ENCODE measurements around the gene TP53AIP1.
A peak's percentile ranks its signal among the peaks of the same experiment; 100 is the strongest.

Gene TP53AIP1

GRCh38 chr11:128940156-128940555, 2.5 kb downstream of the TP53AIP1 start:
- Histone ChIP-seq H3K27me3 (ENCODE audit: insufficient read depth, low read length) (no peaks in the 10 kb centered on the region), H3K36me3 (ENCODE audit: insufficient read depth, low read length) (no peaks in the 10 kb centered on the region), H3K4me3 (ENCODE audit: low read length) (no peak overlapping the region), H3K4me1 (ENCODE audit: insufficient read depth, low read length) (peaks cover 16% of the 10 kb centered on the region), H2AFZ (ENCODE audit: low read depth, low read length) (no peak overlapping the region), H3K9me3 (ENCODE audit: low read length) (no peaks in the 10 kb centered on the region)

DNA sequence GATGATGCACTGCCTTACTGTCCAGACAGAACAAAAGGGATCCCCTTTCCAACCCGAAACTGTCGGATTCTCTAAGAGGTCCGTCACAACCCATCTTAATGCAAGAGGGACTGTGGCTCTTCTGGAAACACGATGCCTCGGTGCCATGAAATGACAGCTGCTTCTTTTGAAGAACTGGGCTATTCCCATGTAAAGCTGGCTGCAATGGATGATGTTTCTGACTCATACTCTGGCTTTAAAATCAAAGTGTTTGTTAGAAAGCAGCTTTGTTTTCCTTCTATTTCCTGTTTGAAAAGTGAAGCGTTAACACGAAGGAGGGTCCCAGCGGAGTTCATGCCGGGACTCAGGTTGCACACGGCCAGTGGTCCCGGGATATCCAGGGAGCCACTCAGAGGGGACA, 3.1 kb downstream of the TP53AIP1 start:
- Histone ChIP-seq H3K9me3 (ENCODE audit: low read length) (no peaks in the 10 kb centered on the region), H3K36me3 (ENCODE audit: insufficient read depth, low read length) (no peaks in the 10 kb centered on the region), H3K27me3 (ENCODE audit: insufficient read depth, low read length) (no peaks in the 10 kb centered on the region), H3K4me1 (ENCODE audit: insufficient read depth, low read length) (peaks cover 16% of the 10 kb centered on the region), H3K4me3 (ENCODE audit: low read length) (no peak overlapping the region), H2AFZ (ENCODE audit: low read depth, low read length) (no peak overlapping the region)

GRCh38 chr11:128938156-128938885, 4.3 kb downstream of the TP53AIP1 start:
- Histone ChIP-seq H3K4me1 (ENCODE audit: insufficient read depth, low read length) (peaks cover 14% of the 10 kb centered on the region), H3K9me3 (ENCODE audit: low read length) (no peaks in the 10 kb centered on the region), H2AFZ (ENCODE audit: low read depth, low read length) (no peak overlapping the region), H3K36me3 (ENCODE audit: insufficient read depth, low read length) (no peaks in the 10 kb centered on the region), H3K4me3 (ENCODE audit: low read length) (no peak overlapping the region), H3K27me3 (ENCODE audit: insufficient read depth, low read length) (no peaks in the 10 kb centered on the region)

DNA sequence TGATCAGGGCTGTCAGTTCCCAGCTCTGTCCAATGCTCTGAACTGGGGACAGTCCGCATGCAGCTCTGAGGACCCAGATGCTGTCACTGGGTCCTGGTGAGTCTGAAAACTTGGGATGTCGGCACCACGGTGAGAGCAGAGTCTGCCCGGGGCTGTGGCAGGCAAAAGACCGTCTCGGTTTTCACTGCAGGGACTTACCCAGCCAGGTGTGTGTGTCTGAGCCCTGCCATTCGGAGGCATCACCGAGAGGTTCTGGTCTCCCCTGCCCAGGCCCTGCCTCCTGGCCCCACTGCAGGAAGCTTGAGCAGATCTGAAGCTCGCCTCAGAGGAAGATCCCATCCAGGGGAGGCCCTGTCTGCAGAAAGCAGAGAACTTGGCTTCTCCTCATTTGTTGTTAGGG, 5.2 kb downstream of the TP53AIP1 start:
- Histone ChIP-seq H2AFZ (ENCODE audit: low read depth, low read length) (peak overlapping the region; percentile 69), H3K9me3 (ENCODE audit: low read length) (no peaks in the 10 kb centered on the region)

GRCh38 chr11:128936606-128937251, 5.9 kb downstream of the TP53AIP1 start:
- Histone ChIP-seq H2AFZ (ENCODE audit: low read depth, low read length) (peak overlapping the region; percentile 69), H3K4me3 (ENCODE audit: low read length) (no peak overlapping the region), H3K36me3 (ENCODE audit: insufficient read depth, low read length) (no peaks in the 10 kb centered on the region), H3K9me3 (ENCODE audit: low read length) (no peaks in the 10 kb centered on the region), H3K4me1 (ENCODE audit: insufficient read depth, low read length) (peaks cover 14% of the 10 kb centered on the region), H3K27me3 (ENCODE audit: insufficient read depth, low read length) (no peaks in the 10 kb centered on the region)

More for the DNA sequence above, 5.2 kb downstream of the TP53AIP1 start:
- Histone ChIP-seq H3K4me1 (ENCODE audit: insufficient read depth, low read length) (peaks cover 14% of the 10 kb centered on the region), H3K27me3 (ENCODE audit: insufficient read depth, low read length) (no peaks in the 10 kb centered on the region), H3K4me3 (ENCODE audit: low read length) (no peak overlapping the region), H3K36me3 (ENCODE audit: insufficient read depth, low read length) (no peaks in the 10 kb centered on the region)

- Histone ChIP-seq H3K9me3 (ENCODE audit: low read length) (no peaks in the 10 kb centered on the region), H3K4me1 (ENCODE audit: insufficient read depth, low read length) (peaks cover 16% of the 10 kb centered on the region), H3K4me3 (ENCODE audit: low read length) (no peak overlapping the region), H2AFZ (ENCODE audit: low read depth, low read length) (no peak overlapping the region), H3K27me3 (ENCODE audit: insufficient read depth, low read length) (no peaks in the 10 kb centered on the region), H3K36me3 (ENCODE audit: insufficient read depth, low read length) (no peaks in the 10 kb centered on the region)
These were observed 7.7 kb downstream of the TP53AIP1 start for GRCh38 chr11:128934926-128935325.

DNA sequence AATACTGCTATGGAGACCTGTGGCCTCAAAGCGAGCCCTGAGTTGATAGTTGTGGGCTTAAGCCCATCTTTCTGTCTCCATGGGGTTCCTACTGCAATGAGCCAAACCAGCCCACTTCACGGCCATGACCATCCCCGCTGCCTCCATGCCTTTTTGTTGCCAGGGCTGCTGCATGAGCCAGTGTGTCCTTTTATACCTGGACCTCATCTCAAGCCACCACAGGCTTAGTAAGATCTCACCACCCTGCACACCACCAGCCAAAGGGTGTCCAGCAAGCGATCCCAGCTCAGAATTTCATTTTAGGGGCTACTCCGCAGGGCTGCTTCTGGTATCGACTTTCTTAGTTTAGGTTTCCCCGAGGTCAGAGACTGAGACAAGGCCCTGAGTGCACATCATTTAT, 8.3 kb downstream of the TP53AIP1 start:
- Histone ChIP-seq H2AFZ (ENCODE audit: low read depth, low read length) (no peak overlapping the region), H3K9me3 (ENCODE audit: low read length) (no peaks in the 10 kb centered on the region), H3K4me3 (ENCODE audit: low read length) (no peak overlapping the region), H3K4me1 (ENCODE audit: insufficient read depth, low read length) (peaks cover 20% of the 10 kb centered on the region), H3K27me3 (ENCODE audit: insufficient read depth, low read length) (no peaks in the 10 kb centered on the region), H3K36me3 (ENCODE audit: insufficient read depth, low read length) (no peaks in the 10 kb centered on the region)

- H3K4me3 ChIP-seq (ENCODE audit: low read length) = no peak overlapping the region
- H3K36me3 ChIP-seq (ENCODE audit: insufficient read depth, low read length) = no peaks in the 10 kb centered on the region
- H3K4me1 ChIP-seq (ENCODE audit: insufficient read depth, low read length) = peaks cover 20% of the 10 kb centered on the region
- H2AFZ ChIP-seq (ENCODE audit: low read depth, low read length) = no peak overlapping the region
- H3K9me3 ChIP-seq (ENCODE audit: low read length) = no peaks in the 10 kb centered on the region
- H3K27me3 ChIP-seq (ENCODE audit: insufficient read depth, low read length) = no peaks in the 10 kb centered on the region
These were observed 9.0 kb downstream of the TP53AIP1 start for GRCh38 chr11:128933481-128934178.

DNA sequence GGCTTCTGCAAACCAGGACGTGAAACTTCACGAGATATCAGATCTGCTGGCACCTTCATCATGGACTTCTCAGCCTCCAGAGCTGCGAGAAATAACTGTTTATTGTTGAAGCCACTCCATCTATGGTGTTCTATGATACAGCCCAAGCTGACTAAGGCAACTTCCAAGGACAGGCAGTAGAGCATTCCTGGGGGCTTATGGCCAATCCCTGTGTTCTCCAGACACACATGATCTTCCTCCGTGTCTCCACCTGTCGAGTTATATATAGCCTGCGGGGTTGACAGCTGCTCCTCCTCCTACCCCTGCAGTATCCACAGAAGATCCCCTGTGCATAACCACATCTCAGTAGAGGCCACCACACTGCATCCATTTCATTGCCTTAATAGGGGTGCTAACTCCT, 11.0 kb downstream of the TP53AIP1 start:
- H3K9me3 ChIP-seq (ENCODE audit: low read length) = no peaks in the 10 kb centered on the region

DNA sequence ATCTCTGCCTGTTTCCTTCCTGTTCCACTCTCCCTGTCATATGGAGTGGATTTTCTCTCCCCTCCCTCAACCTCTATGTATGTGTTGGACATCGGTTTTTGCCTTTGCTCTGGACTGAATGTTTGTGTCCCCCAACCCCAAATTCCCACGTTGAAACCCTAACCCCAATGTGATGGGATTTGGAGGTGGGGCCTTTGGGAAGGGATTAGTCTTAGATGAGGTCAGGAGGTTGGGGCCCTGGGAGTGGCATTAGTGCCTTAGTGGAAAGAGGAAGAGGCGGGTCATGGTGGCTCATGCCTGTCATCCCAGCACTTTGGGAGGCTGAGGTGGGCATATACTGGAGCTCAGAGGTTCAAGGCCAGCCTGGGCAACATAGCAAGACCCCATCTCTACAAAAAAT, 11.6 kb downstream of the TP53AIP1 start:
- no peak overlapping the region for H2AFZ ChIP-seq (ENCODE audit: low read depth, low read length)
- H3K36me3 ChIP-seq (ENCODE audit: insufficient read depth, low read length) = no peaks in the 10 kb centered on the region
- no peaks in the 10 kb centered on the region for H3K27me3 ChIP-seq (ENCODE audit: insufficient read depth, low read length)
- H3K9me3 ChIP-seq (ENCODE audit: low read length) = no peaks in the 10 kb centered on the region
- H3K4me3 ChIP-seq (ENCODE audit: low read length) = no peak overlapping the region
- H3K4me1 ChIP-seq (ENCODE audit: insufficient read depth, low read length) = peaks cover 11% of the 10 kb centered on the region

More for the DNA sequence above, 11.0 kb downstream of the TP53AIP1 start:
- Histone ChIP-seq H2AFZ (ENCODE audit: low read depth, low read length) (no peak overlapping the region), H3K36me3 (ENCODE audit: insufficient read depth, low read length) (no peaks in the 10 kb centered on the region), H3K27me3 (ENCODE audit: insufficient read depth, low read length) (no peaks in the 10 kb centered on the region), H3K4me1 (ENCODE audit: insufficient read depth, low read length) (peaks cover 15% of the 10 kb centered on the region), H3K4me3 (ENCODE audit: low read length) (no peak overlapping the region)

- Histone ChIP-seq H2AFZ (ENCODE audit: low read depth, low read length) (no peak overlapping the region), H3K27me3 (ENCODE audit: insufficient read depth, low read length) (no peaks in the 10 kb centered on the region), H3K36me3 (ENCODE audit: insufficient read depth, low read length) (no peaks in the 10 kb centered on the region), H3K4me3 (ENCODE audit: low read length) (no peak overlapping the region), H3K9me3 (ENCODE audit: low read length) (no peaks in the 10 kb centered on the region), H3K4me1 (ENCODE audit: insufficient read depth, low read length) (peaks cover 14% of the 10 kb centered on the region)
These were observed 12.7 kb downstream of the TP53AIP1 start for GRCh38 chr11:128929991-128930390.

GRCh38 chr11:128929468-128929867, 13.2 kb downstream of the TP53AIP1 start:
- Histone ChIP-seq H3K4me1 (ENCODE audit: insufficient read depth, low read length) (peaks cover 19% of the 10 kb centered on the region), H3K36me3 (ENCODE audit: insufficient read depth, low read length) (no peaks in the 10 kb centered on the region), H3K27me3 (ENCODE audit: insufficient read depth, low read length) (no peaks in the 10 kb centered on the region), H3K4me3 (ENCODE audit: low read length) (no peak overlapping the region), H3K9me3 (ENCODE audit: low read length) (no peaks in the 10 kb centered on the region), H2AFZ (ENCODE audit: low read depth, low read length) (no peak overlapping the region)

- H3K27me3 ChIP-seq (ENCODE audit: insufficient read depth, low read length) = no peaks in the 10 kb centered on the region
- no peak overlapping the region for H2AFZ ChIP-seq (ENCODE audit: low read depth, low read length)
- no peak overlapping the region for H3K4me3 ChIP-seq (ENCODE audit: low read length)
- H3K36me3 ChIP-seq (ENCODE audit: insufficient read depth, low read length) = no peaks in the 10 kb centered on the region
- no peaks in the 10 kb centered on the region for H3K9me3 ChIP-seq (ENCODE audit: low read length)
- peaks cover 23% of the 10 kb centered on the region for H3K4me1 ChIP-seq (ENCODE audit: insufficient read depth, low read length)
These were observed 14.3 kb downstream of the TP53AIP1 start for GRCh38 chr11:128928400-128928799.
